Myometrial cell (primary cell): ENCODE results near the gene COL15A1. TPM values are rescaled to one million over a fixed set of nuclear protein-coding genes. Genes with fewer than 3 reads are reported as not detected.

Source experiments
- total RNA-seq: library from RNA; depleted of rRNA; stranded (reverse); fragments of >200 nt; gene quantifications from 2 replicates; pipeline ENCODE4 v1.2.3, GENCODE V29; 2015

Gene COL15A1
- 0.35 and 0.58 TPM in 2 replicates for total RNA-seq

GRCh38 chr9:98943682-98944056, at the start of gene COL15A1:
Gene COL15A1 (plus strand): TSS chr9:98943907. CDS start chr9:98944062, 155 bp downstream.

GRCh38 chr9:99104459-99105151, 160.9 kb downstream of the COL15A1 start, which contains the start of gene TGFBR1:
Gene TGFBR1 (plus strand): TSS chr9:99105113. CDS start chr9:99105206, 93 bp downstream.

Other genes with a start within 250 kb of the COL15A1 start
- 2.6 and 5.5 TPM in 2 replicates for gene GABBR2, start 235.0 kb upstream of the COL15A1 start, total RNA-seq
- gene ANKS6, start 147.4 kb upstream of the COL15A1 start, total RNA-seq, result 13.1 and 31.1 TPM in 2 replicates
- gene GALNT12, start 136.2 kb upstream of the COL15A1 start, total RNA-seq, result 8.0 and 9.2 TPM in 2 replicates
- gene TGFBR1, start 161.2 kb downstream of the COL15A1 start, total RNA-seq, result 9.8 and 14.4 TPM in 2 replicates